ENCODE data around the gene GUCA2B.

DNA sequence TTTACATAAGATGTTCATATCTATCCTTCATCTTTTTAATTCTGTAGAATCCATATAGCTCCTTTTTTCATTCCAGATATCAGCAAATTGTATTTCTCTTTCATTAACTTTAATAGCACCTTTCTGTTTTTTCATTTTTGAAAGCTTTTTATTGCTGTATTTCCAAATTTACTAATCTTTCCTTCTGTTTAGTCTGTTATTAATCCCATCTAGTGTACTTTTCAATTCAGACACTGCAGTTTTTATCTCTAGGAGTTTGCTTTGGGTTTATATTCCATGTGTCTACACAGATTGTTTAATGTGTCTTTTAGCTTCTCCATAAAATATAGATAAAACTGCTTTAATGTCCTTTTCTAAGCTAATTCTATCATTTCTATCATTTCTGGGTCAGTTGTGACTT is 48.8 kb downstream of the GUCA2B start:
- TF ChIP-seq POLR2AphosphoS5 (IDR thresholded peaks at IDR 0.05; ENCODE audit: low read depth, low read length), result no peak
- TF ChIP-seq, protein P1, sequence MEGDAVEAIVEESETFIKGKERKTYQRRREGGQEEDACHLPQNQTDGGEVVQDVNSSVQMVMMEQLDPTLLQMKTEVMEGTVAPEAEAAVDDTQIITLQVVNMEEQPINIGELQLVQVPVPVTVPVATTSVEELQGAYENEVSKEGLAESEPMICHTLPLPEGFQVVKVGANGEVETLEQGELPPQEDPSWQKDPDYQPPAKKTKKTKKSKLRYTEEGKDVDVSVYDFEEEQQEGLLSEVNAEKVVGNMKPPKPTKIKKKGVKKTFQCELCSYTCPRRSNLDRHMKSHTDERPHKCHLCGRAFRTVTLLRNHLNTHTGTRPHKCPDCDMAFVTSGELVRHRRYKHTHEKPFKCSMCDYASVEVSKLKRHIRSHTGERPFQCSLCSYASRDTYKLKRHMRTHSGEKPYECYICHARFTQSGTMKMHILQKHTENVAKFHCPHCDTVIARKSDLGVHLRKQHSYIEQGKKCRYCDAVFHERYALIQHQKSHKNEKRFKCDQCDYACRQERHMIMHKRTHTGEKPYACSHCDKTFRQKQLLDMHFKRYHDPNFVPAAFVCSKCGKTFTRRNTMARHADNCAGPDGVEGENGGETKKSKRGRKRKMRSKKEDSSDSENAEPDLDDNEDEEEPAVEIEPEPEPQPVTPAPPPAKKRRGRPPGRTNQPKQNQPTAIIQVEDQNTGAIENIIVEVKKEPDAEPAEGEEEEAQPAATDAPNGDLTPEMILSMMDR (IDR thresholded peaks at IDR 0.05), result no peak
- TF ChIP-seq, protein P2, sequence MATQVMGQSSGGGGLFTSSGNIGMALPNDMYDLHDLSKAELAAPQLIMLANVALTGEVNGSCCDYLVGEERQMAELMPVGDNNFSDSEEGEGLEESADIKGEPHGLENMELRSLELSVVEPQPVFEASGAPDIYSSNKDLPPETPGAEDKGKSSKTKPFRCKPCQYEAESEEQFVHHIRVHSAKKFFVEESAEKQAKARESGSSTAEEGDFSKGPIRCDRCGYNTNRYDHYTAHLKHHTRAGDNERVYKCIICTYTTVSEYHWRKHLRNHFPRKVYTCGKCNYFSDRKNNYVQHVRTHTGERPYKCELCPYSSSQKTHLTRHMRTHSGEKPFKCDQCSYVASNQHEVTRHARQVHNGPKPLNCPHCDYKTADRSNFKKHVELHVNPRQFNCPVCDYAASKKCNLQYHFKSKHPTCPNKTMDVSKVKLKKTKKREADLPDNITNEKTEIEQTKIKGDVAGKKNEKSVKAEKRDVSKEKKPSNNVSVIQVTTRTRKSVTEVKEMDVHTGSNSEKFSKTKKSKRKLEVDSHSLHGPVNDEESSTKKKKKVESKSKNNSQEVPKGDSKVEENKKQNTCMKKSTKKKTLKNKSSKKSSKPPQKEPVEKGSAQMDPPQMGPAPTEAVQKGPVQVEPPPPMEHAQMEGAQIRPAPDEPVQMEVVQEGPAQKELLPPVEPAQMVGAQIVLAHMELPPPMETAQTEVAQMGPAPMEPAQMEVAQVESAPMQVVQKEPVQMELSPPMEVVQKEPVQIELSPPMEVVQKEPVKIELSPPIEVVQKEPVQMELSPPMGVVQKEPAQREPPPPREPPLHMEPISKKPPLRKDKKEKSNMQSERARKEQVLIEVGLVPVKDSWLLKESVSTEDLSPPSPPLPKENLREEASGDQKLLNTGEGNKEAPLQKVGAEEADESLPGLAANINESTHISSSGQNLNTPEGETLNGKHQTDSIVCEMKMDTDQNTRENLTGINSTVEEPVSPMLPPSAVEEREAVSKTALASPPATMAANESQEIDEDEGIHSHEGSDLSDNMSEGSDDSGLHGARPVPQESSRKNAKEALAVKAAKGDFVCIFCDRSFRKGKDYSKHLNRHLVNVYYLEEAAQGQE (IDR thresholded peaks at IDR 0.05; ENCODE audit: insufficient read depth in 1 of 2, low read depth in 2 of 2, low read length in 1 of 2), result no peak
